ENCODE measurements around the gene MRFAP1. TPM values are rescaled to one million over a fixed set of nuclear protein-coding genes. Genes with fewer than 3 reads are reported as not detected.

The MRFAP1 gene
- total and polyA plus RNA-seq, 10 donors = 133 to 299 (median 219) TPM

- H3K4me1 ChIP-seq = no peaks in the 10 kb centered on the region
- peaks cover 0 to 23% (median 17%) of the 10 kb centered on the region in 8 donors for H3K9me3 ChIP-seq
- no peak for TF ChIP-seq POLR2A (IDR thresholded peaks at IDR 0.05)
- no peak for TF ChIP-seq CTCF (IDR thresholded peaks at IDR 0.05 in 8 of 11, conservative IDR thresholded peaks at IDR 0.05 in 3 of 11)
- no peak for TF ChIP-seq POLR2AphosphoS5 (IDR thresholded peaks at IDR 0.05)
- no peak overlapping the region for H3K4me3 ChIP-seq
- intact Hi-C loops (cut with DNase I; ENCODE audit: low total_unique reads) = no loop called here
- DNase-seq = no peak
- peaks cover 10 to 100% (median 91%) of the 10 kb centered on the region in 6 donors for H3K36me3 ChIP-seq
- H3K27me3 ChIP-seq (replicated peaks in 1 of 7) = no peaks in the 10 kb centered on the region
- 88 to 100% (median 95%) methylated on average over 3 to 12 of the region's 12 CpGs for WGBS, 5 donors
- H3K27ac ChIP-seq = no peak overlapping the region
Observed at GRCh38 chr4:6603128-6603527, 37.4 kb upstream of the MRFAP1 start.

DNA sequence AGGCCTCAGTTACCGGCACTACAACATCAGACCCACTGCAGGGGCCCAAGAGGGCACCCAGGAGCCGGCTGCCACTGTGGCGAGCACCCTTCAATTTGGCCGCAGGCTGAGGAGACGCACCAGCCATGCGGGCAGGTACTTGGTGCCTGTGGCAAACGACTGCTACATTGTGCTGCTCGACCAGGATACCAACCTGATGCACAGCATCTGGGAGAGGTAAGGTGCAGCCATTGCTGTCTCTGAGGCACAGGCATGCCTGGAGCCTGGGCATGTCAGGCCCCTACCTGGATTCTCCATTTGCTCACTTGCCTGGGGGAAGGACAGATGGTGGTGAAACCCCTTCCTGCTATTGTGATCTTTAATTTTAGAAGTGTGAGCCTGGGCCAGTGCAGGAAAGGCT, 35.4 kb upstream of the MRFAP1 start:
- H3K9me3 ChIP-seq = peaks cover 0 to 23% (median 17%) of the 10 kb centered on the region in 8 donors
- H3K4me1 ChIP-seq = no peaks in the 10 kb centered on the region
- TF ChIP-seq POLR2A (IDR thresholded peaks at IDR 0.05) (no peak), POLR2AphosphoS5 (IDR thresholded peaks at IDR 0.05) (peak in 1 of 3 donors; percentile 15)
- peaks cover 10 to 100% (median 96%) of the 10 kb centered on the region in 6 donors for H3K36me3 ChIP-seq
- 96 to 100% (median 98%) methylated on average over 5 to 8 of the region's 8 CpGs; no CpG with 5 or more reads in 1 of the 5 donors for WGBS, 5 donors
- H3K27me3 ChIP-seq (replicated peaks in 1 of 7) = no peaks in the 10 kb centered on the region
- intact Hi-C loops (cut with DNase I; ENCODE audit: low total_unique reads) = no loop called here
- no peak for DNase-seq
- no peak overlapping the region for H3K4me3 ChIP-seq
- H3K27ac ChIP-seq = no peak overlapping the region

- TF ChIP-seq POLR2AphosphoS5 (IDR thresholded peaks at IDR 0.05) (no peak), CTCF (IDR thresholded peaks at IDR 0.05 in 8 of 11, conservative IDR thresholded peaks at IDR 0.05 in 3 of 11) (no peak), POLR2A (IDR thresholded peaks at IDR 0.05) (no peak)
- no peak for DNase-seq
- peaks cover 0 to 23% (median 17%) of the 10 kb centered on the region in 8 donors for H3K9me3 ChIP-seq
- no peaks in the 10 kb centered on the region for H3K4me1 ChIP-seq
- H3K36me3 ChIP-seq = peaks cover 10 to 100% (median 96%) of the 10 kb centered on the region in 6 donors
- H3K27me3 ChIP-seq (replicated peaks in 1 of 7) = no peaks in the 10 kb centered on the region
- no peak overlapping the region for H3K4me3 ChIP-seq
- H3K27ac ChIP-seq = no peak overlapping the region
- intact Hi-C loops (cut with DNase I; ENCODE audit: low total_unique reads) = no loop called here
- 97 to 100% (median 98%) methylated on average over 2 of the region's 2 CpGs for WGBS, 5 donors
Observed at GRCh38 chr4:6605605-6606004, 34.9 kb upstream of the MRFAP1 start.

- no peaks in the 10 kb centered on the region for H3K4me1 ChIP-seq
- H3K27me3 ChIP-seq (replicated peaks in 1 of 7) = no peaks in the 10 kb centered on the region
- intact Hi-C loops (cut with DNase I; ENCODE audit: low total_unique reads) = no loop called here
- TF ChIP-seq POLR2AphosphoS5 (IDR thresholded peaks at IDR 0.05) = no peak
- TF ChIP-seq POLR2A (IDR thresholded peaks at IDR 0.05) = no peak
- TF ChIP-seq CTCF (IDR thresholded peaks at IDR 0.05 in 8 of 11, conservative IDR thresholded peaks at IDR 0.05 in 3 of 11) = no peak
- DNase-seq = no peak
- peaks cover 0 to 23% (median 17%) of the 10 kb centered on the region in 8 donors for H3K9me3 ChIP-seq
- H3K36me3 ChIP-seq = peaks cover 13 to 100% (median 96%) of the 10 kb centered on the region in 6 donors
- H3K27ac ChIP-seq = no peak overlapping the region
- no peak overlapping the region for H3K4me3 ChIP-seq
- 86 to 97% (median 89%) methylated on average over 9 to 10 of the region's 10 CpGs for WGBS, 5 donors
Observed at GRCh38 chr4:6606465-6607235, 33.8 kb upstream of the MRFAP1 start.
